A673 (cell line): ENCODE measurements around the gene C2CD3. TPM values are rescaled to one million over a fixed set of nuclear protein-coding genes. Genes with fewer than 3 reads are reported as not detected.
A peak's percentile ranks its signal among the peaks of the same experiment; 100 is the strongest.
"Not testable (repeated sequence)": the region's sequence is repeated elsewhere in the genome, so short reads cannot be mapped to it uniquely, and the experiment has no call there.

Source experiments
- BruUV-seq: library from RNA; stranded (reverse); fragments of 400-500 nt; replicated peaks from 2 replicates; lab custom pipeline; 2021; lab: Mats Ljungman, UMichigan
- CTCF ChIA-PET: fragments of 300-600 bp; sonication (Branson Sonifier 250); formaldehyde crosslinking; loops from one replicate; lab custom pipeline; 2022; ENCODE audit warnings: antibody characterized with exemption; lab: Charles Lee
- POLR2A ChIA-PET: fragments of 300-600 bp; sonication (Branson Sonifier 250); formaldehyde crosslinking; loops from one replicate; lab custom pipeline; 2022; ENCODE audit warnings: antibody characterized with exemption; ENCODE audit not compliant: low non-redundant PET; lab: Charles Lee
- DNase-seq: peaks from one replicate; pipeline ENCODE4 v3.0.0-alpha.2; 2015; ENCODE audit warnings: low spot score
- H3K27ac ChIP-seq: fragments of 200-600 bp; sonication (generic); 2 replicates; pipeline ENCODE4 v1.5.1; 2016; ENCODE audit warnings: mixed run types, low read depth, mild to moderate bottlenecking, mixed read lengths, antibody characterized with exemption, low read length; ENCODE audit not compliant: poor library complexity, severe bottlenecking
- H3K27me3 ChIP-seq: fragments of 200-600 bp; sonication (generic); replicated peaks from 2 replicates; pipeline ENCODE4 v1.6.1; 2017; ENCODE audit warnings: mixed run types, low read depth, mild to moderate bottlenecking, mixed read lengths, antibody characterized with exemption, low read length; ENCODE audit not compliant: insufficient read depth, poor library complexity
- H3K36me3 ChIP-seq: fragments of 200-600 bp; sonication (generic); 2 replicates; pipeline ENCODE4 v1.6.1; 2016; ENCODE audit warnings: mixed run types, mild to moderate bottlenecking, mixed read lengths, antibody characterized with exemption, low read length; ENCODE audit not compliant: insufficient read depth, poor library complexity, severe bottlenecking
- H3K4me1 ChIP-seq: fragments of 200-600 bp; sonication (generic); 2 replicates; pipeline ENCODE4 v1.6.1; 2017; ENCODE audit warnings: mixed run types, mild to moderate bottlenecking, mixed read lengths, antibody characterized with exemption, low read length; ENCODE audit not compliant: insufficient read depth, poor library complexity, severe bottlenecking
- H3K4me3 ChIP-seq: fragments of 200-600 bp; sonication (generic); 2 replicates; pipeline ENCODE4 v1.5.1; 2016; ENCODE audit warnings: low read depth, mixed run types, mild to moderate bottlenecking, mixed read lengths, low read length; ENCODE audit not compliant: poor library complexity, severe bottlenecking
- H3K9me3 ChIP-seq: fragments of 200-600 bp; sonication (generic); 2 replicates; pipeline ENCODE4 v1.6.1; 2016; ENCODE audit warnings: mixed run types, low read depth, mild to moderate bottlenecking, mixed read lengths, antibody characterized with exemption, low read length; ENCODE audit not compliant: poor library complexity, severe bottlenecking
- CTCF ChIP-seq: fragments of 300-800, 200-600 bp; sonication (generic); conservative IDR thresholded peaks from 2 replicates; pipeline ENCODE4 v1.5.1; 2017; ENCODE audit warnings: low read depth, mild to moderate bottlenecking, antibody characterized with exemption, low read length, moderate library complexity, mixed read lengths
- EZH2 ChIP-seq: fragments of 200-600 bp; sonication (generic); IDR thresholded peaks from 2 replicates; pipeline ENCODE4 v1.6.1; 2017; ENCODE audit warnings: borderline replicate concordance, low read depth, mild to moderate bottlenecking, mixed read lengths, antibody characterized with exemption, low read length; ENCODE audit not compliant: poor library complexity, severe bottlenecking
- intact Hi-C: fragments of 100-400 bp; cut with micrococcal nuclease; formaldehyde crosslinking; loops from one replicate; pipeline ENCODE4 v1.10.0; 2022; ENCODE audit not compliant: unreplicated experiment
- total RNA-seq: library from RNA; stranded (reverse); gene quantifications from 2 replicates; pipeline ENCODE4 v1.2.3, GENCODE V29; 2021

Gene C2CD3
- total RNA-seq, 1 experiment from 2014 or later, result 49.1 TPM

GRCh38 chr11:74061599-74061998, 109.2 kb downstream of the C2CD3 start:
- CTCF ChIA-PET, result not testable (repeated sequence)

GRCh38 chr11:74057249-74058151, 113.3 kb downstream of the C2CD3 start:
- H3K9me3 ChIP-seq, result no peaks in the 10 kb centered on the region
- BruUV-seq, result no TSS peak
- H3K4me3 ChIP-seq, result no peak overlapping the region
- H3K27me3 ChIP-seq, result no peaks in the 10 kb centered on the region
- ChIA-PET CTCF (no interaction called here), POLR2A (no interaction called here)
- peak; percentile 11 for DNase-seq
- no peaks in the 10 kb centered on the region for H3K4me1 ChIP-seq
- intact Hi-C loops, result no loop called here
- H3K36me3 ChIP-seq, result no peaks in the 10 kb centered on the region
- TF ChIP-seq EZH2 (no peak), CTCF (no peak)
- H3K27ac ChIP-seq, result no peak overlapping the region

More at GRCh38 chr11:74061599-74061998, 109.2 kb downstream of the C2CD3 start:
- intact Hi-C loops, H3K4me3 ChIP-seq, BruUV-seq, H3K27ac ChIP-seq, POLR2A ChIA-PET, H3K36me3 ChIP-seq, H3K9me3 ChIP-seq, DNase-seq, H3K4me1 ChIP-seq, H3K27me3 ChIP-seq: not testable (repeated sequence)

DNA sequence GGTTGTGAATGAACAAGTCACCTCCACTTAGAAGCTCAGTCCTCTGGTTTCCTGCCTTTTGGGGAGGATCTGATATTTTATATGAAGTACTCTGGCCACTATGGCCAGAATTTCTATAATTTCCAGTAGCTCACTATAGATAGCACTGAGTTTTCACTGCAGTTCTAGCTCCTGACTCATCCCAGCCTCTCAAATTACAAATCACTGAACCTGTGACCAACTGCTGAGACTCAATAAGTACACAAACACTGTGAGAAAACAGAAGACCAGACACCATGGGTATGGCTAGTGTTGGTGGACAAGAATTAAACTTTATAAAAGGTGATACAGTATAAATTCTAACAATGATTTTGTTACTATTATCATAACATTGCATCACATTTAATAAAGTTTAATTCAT, 114.9 kb downstream of the C2CD3 start:
- no peak overlapping the region for H3K27ac ChIP-seq
- intact Hi-C loops, result no loop called here
- ChIA-PET CTCF (no interaction called here), POLR2A (no interaction called here)
- BruUV-seq, result no TSS peak
- no peaks in the 10 kb centered on the region for H3K27me3 ChIP-seq
- no peaks in the 10 kb centered on the region for H3K36me3 ChIP-seq
- TF ChIP-seq CTCF, result no peak
- TF ChIP-seq EZH2, result no peak
- H3K9me3 ChIP-seq, result no peaks in the 10 kb centered on the region
- no peak overlapping the region for H3K4me3 ChIP-seq
- H3K4me1 ChIP-seq, result no peaks in the 10 kb centered on the region
- DNase-seq, result no peak
